PC-9 (cell line): Measurements from ENCODE around the gene NUPR2. TPM values are rescaled to one million over a fixed set of nuclear protein-coding genes. Genes with fewer than 3 reads are reported as not detected.

Experiments used
- BruUV-seq: library from RNA; stranded (reverse); fragments of 400-500 nt; replicated peaks from 2 replicates; lab custom pipeline; 2021; lab: Mats Ljungman, UMichigan
- CTCF ChIA-PET: fragments of 300-600 bp; sonication (Branson Sonifier 250); formaldehyde crosslinking; loops from one replicate; lab custom pipeline; 2022; ENCODE audit warnings: antibody characterized with exemption; lab: Charles Lee
- POLR2A ChIA-PET: fragments of 300-600 bp; sonication (Branson Sonifier 250); formaldehyde crosslinking; loops from one replicate; lab custom pipeline; 2022; ENCODE audit warnings: antibody characterized with exemption; ENCODE audit not compliant: unreplicated experiment; lab: Charles Lee
- DNase-seq, 2 experiments: peaks; one replicate each; pipeline versions ENCODE4 v3.0.0 to v3.0.0-alpha.2; 2015 to 2022; ENCODE audit warnings: mixed read lengths in 1 of 2
- H2AFZ ChIP-seq: fragments of 200-600 bp; sonication (generic); 2 replicates; pipeline ENCODE4 v1.8.1; 2017; ENCODE audit warnings: antibody characterized with exemption
- H3F3A ChIP-seq: fragments of 200-600 bp; sonication (generic); 2 replicates; pipeline ENCODE4 v1.8.1; 2017; ENCODE audit warnings: antibody characterized with exemption, mild to moderate bottlenecking, low read depth; ENCODE audit not compliant: insufficient read depth
- H3K27ac ChIP-seq: fragments of 200-600 bp; sonication (generic); 2 replicates; pipeline ENCODE4 v1.6.1; 2016; ENCODE audit warnings: mixed run types
- H3K27me3 ChIP-seq: fragments of 200-600 bp; sonication (generic); 2 replicates; pipeline ENCODE4 v1.6.1; 2016; ENCODE audit warnings: low read depth, mixed run types; ENCODE audit not compliant: insufficient read depth
- H3K36me3 ChIP-seq: fragments of 200-600 bp; sonication (generic); 2 replicates; pipeline ENCODE4 v1.6.1; 2016; ENCODE audit warnings: low read depth, mixed run types
- H3K4me1 ChIP-seq: fragments of 200-600 bp; sonication (generic); replicated peaks from 2 replicates; pipeline ENCODE4 v1.6.1; 2016; ENCODE audit warnings: mixed run types; ENCODE audit not compliant: insufficient read depth
- H3K4me2 ChIP-seq: fragments of 200-600 bp; sonication (generic); 2 replicates; pipeline ENCODE4 v1.6.1; 2017; ENCODE audit warnings: mixed run types
- H3K4me3 ChIP-seq: fragments of 200-600 bp; sonication (generic); 2 replicates; pipeline ENCODE4 v1.6.1; 2016; ENCODE audit warnings: mixed run types
- H3K79me2 ChIP-seq: fragments of 200-600 bp; sonication (generic); 2 replicates; pipeline ENCODE4 v1.6.1; 2017; ENCODE audit warnings: low read depth, mixed run types
- H3K9me2 ChIP-seq: fragments of 200-600 bp; sonication (generic); 2 replicates; pipeline ENCODE4 v1.8.1; 2017; ENCODE audit warnings: mild to moderate bottlenecking; ENCODE audit not compliant: insufficient read depth
- H3K9me3 ChIP-seq: fragments of 200-600 bp; sonication (generic); 2 replicates; pipeline ENCODE4 v1.8.1; 2016; ENCODE audit warnings: low read depth; ENCODE audit not compliant: insufficient read depth
- H4K20me1 ChIP-seq: fragments of 200-600 bp; sonication (generic); 2 replicates; pipeline ENCODE4 v1.8.1; 2017; ENCODE audit not compliant: insufficient read depth
- EZH2 ChIP-seq: fragments of 200-600 bp; sonication (generic); IDR thresholded peaks from 2 replicates; pipeline ENCODE4 v1.8.0; 2017; ENCODE audit warnings: antibody characterized with exemption, low read depth
- intact Hi-C: fragments of 100-400 bp; cut with micrococcal nuclease; formaldehyde crosslinking; loops from one replicate; pipeline ENCODE4 v1.10.0; 2022; ENCODE audit not compliant: unreplicated experiment
- total RNA-seq: library from RNA; stranded (reverse); gene quantifications from 2 replicates; pipeline ENCODE4 v1.2.3, GENCODE V29; 2021
- TF ChIP-seq, protein P1 (sequence below): fragments of 200-600 bp; sonication (generic); conservative IDR thresholded peaks from 2 replicates; pipeline ENCODE4 v1.6.1; 2017; ENCODE audit warnings: mixed run types, antibody characterized with exemption, mild to moderate bottlenecking, moderate library complexity

The NUPR2 gene
- total RNA-seq, 1 experiment from 2014 or later: not detected

GRCh38 chr7:56127241-56127975 is 11.2 kb upstream of the NUPR2 start:
- Histone ChIP-seq H3F3A (no peaks in the 10 kb centered on the region), H3K4me3 (no peak overlapping the region), H4K20me1 (no peaks in the 10 kb centered on the region), H3K79me2 (no peaks in the 10 kb centered on the region), H2AFZ (no peak overlapping the region), H3K4me2 (no peak overlapping the region), H3K9me2 (no peaks in the 10 kb centered on the region), H3K4me1 (no peaks in the 10 kb centered on the region), H3K36me3 (no peaks in the 10 kb centered on the region), H3K27ac (no peak overlapping the region), H3K9me3 (no peaks in the 10 kb centered on the region), H3K27me3 (no peaks in the 10 kb centered on the region)
- no peak for TF ChIP-seq EZH2
- TF ChIP-seq, protein P1, sequence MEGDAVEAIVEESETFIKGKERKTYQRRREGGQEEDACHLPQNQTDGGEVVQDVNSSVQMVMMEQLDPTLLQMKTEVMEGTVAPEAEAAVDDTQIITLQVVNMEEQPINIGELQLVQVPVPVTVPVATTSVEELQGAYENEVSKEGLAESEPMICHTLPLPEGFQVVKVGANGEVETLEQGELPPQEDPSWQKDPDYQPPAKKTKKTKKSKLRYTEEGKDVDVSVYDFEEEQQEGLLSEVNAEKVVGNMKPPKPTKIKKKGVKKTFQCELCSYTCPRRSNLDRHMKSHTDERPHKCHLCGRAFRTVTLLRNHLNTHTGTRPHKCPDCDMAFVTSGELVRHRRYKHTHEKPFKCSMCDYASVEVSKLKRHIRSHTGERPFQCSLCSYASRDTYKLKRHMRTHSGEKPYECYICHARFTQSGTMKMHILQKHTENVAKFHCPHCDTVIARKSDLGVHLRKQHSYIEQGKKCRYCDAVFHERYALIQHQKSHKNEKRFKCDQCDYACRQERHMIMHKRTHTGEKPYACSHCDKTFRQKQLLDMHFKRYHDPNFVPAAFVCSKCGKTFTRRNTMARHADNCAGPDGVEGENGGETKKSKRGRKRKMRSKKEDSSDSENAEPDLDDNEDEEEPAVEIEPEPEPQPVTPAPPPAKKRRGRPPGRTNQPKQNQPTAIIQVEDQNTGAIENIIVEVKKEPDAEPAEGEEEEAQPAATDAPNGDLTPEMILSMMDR: no peak
- POLR2A ChIA-PET: no interaction called here
- DNase-seq: no peak
- intact Hi-C loops: no loop called here
- CTCF ChIA-PET: no interaction called here
- no TSS peak for BruUV-seq

- ChIA-PET POLR2A (no interaction called here), CTCF (no interaction called here)
- TF ChIP-seq EZH2: no peak
- TF ChIP-seq, protein P1: no peak
- no peak for DNase-seq
- no peak overlapping the region for H3K4me3 ChIP-seq
- no peaks in the 10 kb centered on the region for H3K9me3 ChIP-seq
- no peaks in the 10 kb centered on the region for H3K79me2 ChIP-seq
- H3K9me2 ChIP-seq: no peaks in the 10 kb centered on the region
- no peak overlapping the region for H2AFZ ChIP-seq
- H3K4me1 ChIP-seq: no peaks in the 10 kb centered on the region
- no TSS peak for BruUV-seq
- H3K27ac ChIP-seq: no peak overlapping the region
- H3K27me3 ChIP-seq: no peaks in the 10 kb centered on the region
- no peak overlapping the region for H3K4me2 ChIP-seq
- no peaks in the 10 kb centered on the region for H3F3A ChIP-seq
- H3K36me3 ChIP-seq: no peaks in the 10 kb centered on the region
- no peaks in the 10 kb centered on the region for H4K20me1 ChIP-seq
- intact Hi-C loops: no loop called here
Measured at GRCh38 chr7:56125831-56126230, 9.6 kb upstream of the NUPR2 start.

DNA sequence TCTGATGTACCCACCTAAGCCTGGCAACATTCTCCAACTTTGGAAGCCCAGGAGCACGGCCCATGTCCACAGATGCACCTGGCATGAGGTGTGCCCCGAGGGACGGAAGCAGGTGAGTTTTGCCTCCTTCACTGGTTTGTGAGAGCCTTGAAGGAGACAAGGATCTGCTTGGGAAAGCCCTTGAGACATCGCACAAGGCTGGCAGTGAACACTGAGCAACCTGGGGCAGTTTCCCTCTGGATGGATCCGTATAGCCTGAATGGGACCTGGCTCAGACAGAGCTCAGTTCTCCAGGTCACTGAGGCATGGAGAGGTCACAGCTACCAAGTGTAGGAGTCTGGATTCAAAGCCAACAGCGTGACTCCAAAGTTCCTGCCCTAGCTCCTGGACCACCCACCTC is 8.8 kb upstream of the NUPR2 start:
- H3K9me3 ChIP-seq: no peaks in the 10 kb centered on the region
- BruUV-seq: no TSS peak
- no peaks in the 10 kb centered on the region for H4K20me1 ChIP-seq
- H2AFZ ChIP-seq: no peak overlapping the region
- H3K79me2 ChIP-seq: no peaks in the 10 kb centered on the region
- no peak overlapping the region for H3K4me2 ChIP-seq
- CTCF ChIA-PET: no interaction called here
- intact Hi-C loops: no loop called here
- no peak for DNase-seq
- no peak overlapping the region for H3K27ac ChIP-seq
- no peaks in the 10 kb centered on the region for H3K9me2 ChIP-seq
- no peaks in the 10 kb centered on the region for H3K36me3 ChIP-seq
- no peaks in the 10 kb centered on the region for H3K4me1 ChIP-seq
- no peaks in the 10 kb centered on the region for H3K27me3 ChIP-seq
- no peak overlapping the region for H3K4me3 ChIP-seq
- TF ChIP-seq, protein P1: no peak
- no peak for TF ChIP-seq EZH2
- no peaks in the 10 kb centered on the region for H3F3A ChIP-seq
- POLR2A ChIA-PET: no interaction called here
